H1 (cell line): Measurements from ENCODE around the gene USP24. TPM values are rescaled to one million over a fixed set of nuclear protein-coding genes. Genes with fewer than 3 reads are reported as not detected.

Source experiments
- JUN ChIP-seq: IDR thresholded peaks from 2 replicates; pipeline ENCODE4 v1.6.1; 2011; ENCODE audit warnings: low read depth, mild to moderate bottlenecking, improper control_type of control experiment, low read length
- RBBP5 ChIP-seq: IDR thresholded peaks from 2 replicates; pipeline ENCODE4 v1.7.1; 2012; ENCODE audit warnings: low read depth, mild to moderate bottlenecking, inconsistent platforms, low read length, moderate library complexity, borderline replicate concordance
- SP1 ChIP-seq: IDR thresholded peaks from 2 replicates; pipeline ENCODE4 v1.6.1; 2011; ENCODE audit warnings: low read depth, low read length
- SUZ12 ChIP-seq: fragments of 200-600 bp; sonication (generic); IDR thresholded peaks from 2 replicates; pipeline ENCODE4 v1.6.1; 2012; ENCODE audit warnings: mild to moderate bottlenecking, inconsistent platforms, low read length, moderate library complexity, mixed read lengths
- polyA plus RNA-seq, 7 experiments: library from polyadenylated mRNA; depleted of rRNA in 3 of 7; stranded (reverse) in 5 of 7; unstranded in 2 of 7; fragments of >200 nt in 5 of 7; fragments of 200-250 nt in 2 of 7; gene quantifications; 1 replicate in 5 of 7; 2 replicates in 1 of 7; 4 replicates in 1 of 7; pipeline versions ENCODE4 v1.2.1 to v1.2.3, GENCODE V29; 2011 to 2013; ENCODE audit warnings: missing spikeins in 2 of 7, mixed read lengths in 2 of 7
- total RNA-seq: library from RNA; stranded (reverse); fragmentation: NEBNext Ultra II Directional; extraction: Animal tissue kit (Norgen Biotek cat#: 25700); gene quantifications from 2 replicates; pipeline ENCODE4 v1.2.1, GENCODE V29; 2021

Gene USP24
- total and polyA plus RNA-seq, 2 of the 8 experiments (the other 6 are each of a cell fraction or from before 2014, with no cell fraction given), result 11.1 to 34.6 TPM

- no peak for TF ChIP-seq SUZ12
- TF ChIP-seq RBBP5, result no peak
- no peak for TF ChIP-seq JUN
- TF ChIP-seq SP1, result no peak
Measured at GRCh38 chr1:55049914-55050278, 165.3 kb downstream of the USP24 start (continued).
